ENCODE measurements around the gene SH3BGRL2.

DNA sequence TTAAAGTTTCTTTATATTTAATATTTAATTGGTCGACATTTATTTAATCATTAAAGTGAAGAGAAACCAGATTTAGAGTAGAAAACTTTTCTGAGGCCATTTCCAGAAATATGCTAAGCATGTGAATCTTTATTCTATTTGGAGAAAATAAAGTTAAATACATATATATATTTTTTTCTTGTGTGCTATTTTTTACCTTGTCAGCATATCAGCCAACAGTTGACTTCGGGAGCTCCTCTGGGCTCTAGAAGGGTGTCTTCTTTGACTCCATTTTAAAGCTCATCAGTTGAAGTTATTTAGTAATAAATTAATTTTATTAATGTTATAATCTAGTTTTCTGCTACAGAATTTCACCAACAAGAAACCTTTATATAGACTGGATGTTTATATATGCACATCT lies 73.1 kb downstream of the SH3BGRL2 start:
- TF ChIP-seq, protein P1, sequence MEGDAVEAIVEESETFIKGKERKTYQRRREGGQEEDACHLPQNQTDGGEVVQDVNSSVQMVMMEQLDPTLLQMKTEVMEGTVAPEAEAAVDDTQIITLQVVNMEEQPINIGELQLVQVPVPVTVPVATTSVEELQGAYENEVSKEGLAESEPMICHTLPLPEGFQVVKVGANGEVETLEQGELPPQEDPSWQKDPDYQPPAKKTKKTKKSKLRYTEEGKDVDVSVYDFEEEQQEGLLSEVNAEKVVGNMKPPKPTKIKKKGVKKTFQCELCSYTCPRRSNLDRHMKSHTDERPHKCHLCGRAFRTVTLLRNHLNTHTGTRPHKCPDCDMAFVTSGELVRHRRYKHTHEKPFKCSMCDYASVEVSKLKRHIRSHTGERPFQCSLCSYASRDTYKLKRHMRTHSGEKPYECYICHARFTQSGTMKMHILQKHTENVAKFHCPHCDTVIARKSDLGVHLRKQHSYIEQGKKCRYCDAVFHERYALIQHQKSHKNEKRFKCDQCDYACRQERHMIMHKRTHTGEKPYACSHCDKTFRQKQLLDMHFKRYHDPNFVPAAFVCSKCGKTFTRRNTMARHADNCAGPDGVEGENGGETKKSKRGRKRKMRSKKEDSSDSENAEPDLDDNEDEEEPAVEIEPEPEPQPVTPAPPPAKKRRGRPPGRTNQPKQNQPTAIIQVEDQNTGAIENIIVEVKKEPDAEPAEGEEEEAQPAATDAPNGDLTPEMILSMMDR (IDR thresholded peaks at IDR 0.05) = no peak
- no peak for TF ChIP-seq POLR2A (IDR thresholded peaks at IDR 0.05)
